ENCODE results near the gene TBCA.
A peak's percentile ranks its signal among the peaks of the same experiment; 100 is the strongest.

The TBCA gene

DNA sequence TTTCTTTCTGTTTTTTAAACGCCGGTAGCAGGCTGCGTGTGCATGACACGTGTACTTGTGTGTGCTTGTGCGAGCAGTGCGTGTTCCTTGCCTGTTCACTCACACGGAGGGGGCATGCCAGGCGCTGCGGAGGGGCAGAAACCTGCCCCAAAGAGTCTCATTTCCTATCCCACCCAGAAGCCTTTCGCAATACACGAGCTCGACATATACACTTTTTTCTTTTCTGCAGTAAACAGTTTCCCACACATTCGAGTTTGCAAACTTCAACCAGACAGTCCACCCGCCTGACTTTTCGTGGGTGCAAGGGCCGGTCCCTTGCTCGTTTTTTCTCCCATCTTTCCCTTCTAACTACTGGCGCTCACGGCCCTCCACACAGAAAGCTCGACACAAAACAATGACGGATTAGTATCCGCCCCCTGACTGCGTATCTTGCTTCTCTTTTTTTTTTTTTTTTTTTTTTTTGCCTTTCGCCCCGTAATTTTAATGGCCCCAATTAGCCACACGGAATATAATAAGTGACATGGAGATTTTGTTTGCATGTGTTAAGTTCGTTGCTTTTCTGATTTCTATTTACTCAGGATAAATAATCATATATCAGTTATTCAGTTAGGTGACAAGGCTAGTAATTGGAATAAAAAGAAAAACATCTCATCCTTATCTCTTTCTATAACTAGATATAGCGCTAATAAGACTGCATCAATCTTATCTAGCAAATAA, 132.3 kb downstream of the TBCA start:
- Mint-ChIP-seq H3K4me3 (peak overlapping the region; percentile 33), H3K27me3 (peaks cover 68% of the 10 kb centered on the region), H3K36me3 (peaks cover 8% of the 10 kb centered on the region), H3K9me3 (peaks cover 9% of the 10 kb centered on the region), H3K27ac (no peak overlapping the region), H3K4me1 (peaks cover 24% of the 10 kb centered on the region)

DNA sequence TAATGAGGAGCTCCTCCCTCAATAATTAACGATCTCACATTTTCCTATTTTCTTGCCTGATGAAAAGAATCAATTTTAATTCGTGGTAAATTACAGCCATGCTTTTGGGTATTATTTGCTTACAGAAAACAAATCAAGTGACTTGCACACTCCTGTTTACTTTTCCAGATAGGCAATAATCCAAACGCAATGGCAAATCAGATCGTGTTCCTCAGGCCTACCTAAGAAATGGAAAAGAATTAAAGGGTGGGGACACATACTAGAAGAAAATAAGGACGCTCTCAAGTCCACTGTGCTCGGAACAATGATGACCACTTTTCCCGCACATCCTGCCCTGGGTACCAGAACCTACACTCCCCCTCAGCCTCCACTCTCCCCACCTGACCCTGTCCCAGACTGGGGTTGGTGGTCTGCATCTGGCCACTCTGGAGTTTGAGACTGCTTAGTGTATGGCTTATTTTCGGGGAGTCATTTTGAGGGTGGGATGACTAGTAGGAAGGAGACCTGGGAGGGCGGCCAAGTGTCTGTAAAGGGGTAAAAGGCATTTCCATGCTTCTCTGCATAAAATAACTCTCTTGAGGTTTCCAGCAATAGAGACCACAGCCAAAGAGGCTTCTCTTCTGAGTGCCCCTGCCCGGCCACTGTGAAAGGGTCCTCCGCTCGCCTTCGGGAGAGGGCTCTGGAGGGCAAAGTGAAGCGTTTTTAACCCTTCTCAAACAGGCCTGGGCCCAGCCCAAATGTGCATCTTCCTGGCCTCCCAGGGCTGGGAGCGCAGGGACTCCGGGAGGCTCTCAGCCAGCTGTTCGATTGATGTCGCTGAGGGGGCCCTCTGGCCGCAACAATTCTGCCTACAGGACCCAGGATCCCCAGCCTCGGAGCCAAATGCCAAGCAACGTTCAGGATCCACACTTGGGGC, 133.1 kb downstream of the TBCA start:
- peaks cover 8% of the 10 kb centered on the region for H3K36me3 Mint-ChIP-seq
- H3K27ac Mint-ChIP-seq: peak overlapping the region; percentile 9
- H3K9me3 Mint-ChIP-seq: peaks cover 9% of the 10 kb centered on the region
- H3K27me3 Mint-ChIP-seq: peaks cover 65% of the 10 kb centered on the region
- H3K4me3 Mint-ChIP-seq: no peak overlapping the region
- peaks cover 24% of the 10 kb centered on the region for H3K4me1 Mint-ChIP-seq

DNA sequence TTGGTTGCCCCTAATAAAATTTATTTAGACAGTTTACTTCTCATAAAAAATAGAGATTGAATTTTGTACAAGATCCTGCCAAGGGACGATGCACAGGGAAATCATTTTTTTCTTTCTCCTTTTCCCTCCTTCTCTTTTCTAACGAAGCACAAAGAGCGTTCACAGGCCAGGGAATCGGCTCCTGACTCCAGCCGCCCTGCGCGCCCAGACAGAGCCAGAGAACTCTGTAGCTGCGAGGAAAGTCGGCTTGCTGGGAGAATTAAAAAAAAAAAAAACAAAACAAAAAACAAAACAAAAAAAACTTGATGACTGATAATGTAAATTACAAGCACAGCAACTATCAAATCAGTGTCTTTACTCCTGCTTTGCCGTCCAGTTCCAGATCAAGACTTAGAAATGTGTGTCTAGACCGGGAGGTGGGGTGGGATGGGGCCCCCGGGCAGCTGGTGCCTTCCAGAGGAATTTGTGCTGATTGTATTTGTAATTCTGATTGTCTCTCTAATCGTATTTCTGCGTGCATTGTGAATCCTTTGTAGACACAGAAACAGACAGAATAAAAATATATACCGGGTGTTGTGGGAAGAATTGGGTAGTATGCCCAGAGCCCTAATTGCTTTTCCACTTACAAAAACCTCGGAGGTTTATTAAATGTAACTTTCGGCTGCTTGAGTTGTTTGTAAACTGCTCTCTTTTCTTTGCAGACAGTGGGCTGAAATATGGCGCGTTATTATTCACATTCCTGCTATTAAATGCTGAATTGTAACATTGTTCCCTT, 134.0 kb downstream of the TBCA start:
- Mint-ChIP-seq H3K27ac (no peak overlapping the region), H3K27me3 (peaks cover 68% of the 10 kb centered on the region), H3K9me3 (peaks cover 15% of the 10 kb centered on the region), H3K4me1 (peaks cover 32% of the 10 kb centered on the region), H3K4me3 (no peak overlapping the region), H3K36me3 (peaks cover 13% of the 10 kb centered on the region)

DNA sequence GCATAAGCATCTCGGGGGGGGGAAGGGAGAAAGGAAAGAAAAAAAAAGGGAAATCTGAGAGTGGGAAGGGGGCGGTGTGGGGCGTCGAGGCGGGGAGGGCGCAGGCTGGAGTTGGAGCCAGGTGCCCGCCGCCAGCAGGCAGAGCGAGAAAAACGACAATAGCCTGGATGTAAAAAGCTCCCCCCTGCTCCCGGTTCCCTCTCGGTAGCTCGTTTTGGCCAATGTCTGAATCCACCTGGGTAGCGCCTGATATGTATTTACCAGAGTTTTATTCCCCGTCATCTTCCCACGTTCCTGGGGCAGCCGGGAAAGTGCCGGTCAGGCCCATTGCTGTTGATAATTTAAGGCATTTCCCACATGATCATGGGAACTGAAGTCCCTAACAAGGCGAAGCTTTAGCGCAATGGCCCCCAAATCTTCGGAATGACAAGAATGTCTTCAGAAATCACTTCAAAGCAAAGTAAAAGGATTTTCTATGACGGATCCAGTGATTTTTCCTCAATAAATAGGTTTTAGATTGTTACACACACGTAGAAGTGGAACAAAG, 134.7 kb downstream of the TBCA start:
- Mint-ChIP-seq H3K4me3 (peak overlapping the region; percentile 36), H3K27me3 (peaks cover 64% of the 10 kb centered on the region), H3K4me1 (peaks cover 32% of the 10 kb centered on the region), H3K9me3 (peaks cover 15% of the 10 kb centered on the region), H3K36me3 (peaks cover 13% of the 10 kb centered on the region), H3K27ac (peak overlapping the region; percentile 57)
